Keratinocyte (primary cell): Measurements from ENCODE around the gene COL13A1.

Experiments
- EZH2 ChIP-seq: IDR thresholded peaks from one replicate; pipeline ENCODE4 v1.6.1; 2012; ENCODE audit warnings: inconsistent platforms, mild to moderate bottlenecking, low read length, moderate library complexity
- TF ChIP-seq, protein P1 (sequence below), 3 experiments: IDR thresholded peaks in 1 of 3; conservative IDR thresholded peaks in 1 of 3; optimal IDR thresholded peaks in 1 of 3; 2 replicates in 2 of 3; 3 replicates in 1 of 3; pipeline versions ENCODE3 to v1.5.1; 2011; ENCODE audit warnings: low read length in 3 of 3, mild to moderate bottlenecking in 3 of 3, moderate library complexity in 2 of 3, control low read depth in 1 of 3, inconsistent platforms in 1 of 3; ENCODE audit not compliant: insufficient read depth in 2 of 3; ENCODE audit errors: extremely low read depth in 1 of 3

DNA sequence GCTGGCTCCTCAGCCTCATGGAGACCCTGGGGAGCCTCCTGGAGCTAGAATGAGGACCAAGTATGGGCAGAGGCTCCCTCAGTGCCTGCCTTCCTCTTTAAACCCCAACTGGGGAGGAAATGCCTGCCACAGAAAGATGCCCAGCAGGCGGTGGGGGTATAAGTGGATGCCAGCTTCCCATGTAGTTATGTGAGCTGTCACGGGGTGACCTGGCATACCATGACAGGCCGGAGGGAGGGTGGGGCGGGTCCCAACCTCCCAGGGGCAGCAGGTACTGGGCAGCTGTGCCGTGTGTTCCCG lies 35.0 kb downstream of the COL13A1 start:
- TF ChIP-seq, protein P1, sequence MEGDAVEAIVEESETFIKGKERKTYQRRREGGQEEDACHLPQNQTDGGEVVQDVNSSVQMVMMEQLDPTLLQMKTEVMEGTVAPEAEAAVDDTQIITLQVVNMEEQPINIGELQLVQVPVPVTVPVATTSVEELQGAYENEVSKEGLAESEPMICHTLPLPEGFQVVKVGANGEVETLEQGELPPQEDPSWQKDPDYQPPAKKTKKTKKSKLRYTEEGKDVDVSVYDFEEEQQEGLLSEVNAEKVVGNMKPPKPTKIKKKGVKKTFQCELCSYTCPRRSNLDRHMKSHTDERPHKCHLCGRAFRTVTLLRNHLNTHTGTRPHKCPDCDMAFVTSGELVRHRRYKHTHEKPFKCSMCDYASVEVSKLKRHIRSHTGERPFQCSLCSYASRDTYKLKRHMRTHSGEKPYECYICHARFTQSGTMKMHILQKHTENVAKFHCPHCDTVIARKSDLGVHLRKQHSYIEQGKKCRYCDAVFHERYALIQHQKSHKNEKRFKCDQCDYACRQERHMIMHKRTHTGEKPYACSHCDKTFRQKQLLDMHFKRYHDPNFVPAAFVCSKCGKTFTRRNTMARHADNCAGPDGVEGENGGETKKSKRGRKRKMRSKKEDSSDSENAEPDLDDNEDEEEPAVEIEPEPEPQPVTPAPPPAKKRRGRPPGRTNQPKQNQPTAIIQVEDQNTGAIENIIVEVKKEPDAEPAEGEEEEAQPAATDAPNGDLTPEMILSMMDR (optimal IDR thresholded peaks at IDR 0.05 in 1 of 3, IDR thresholded peaks at IDR 0.05 in 1 of 3, conservative IDR thresholded peaks at IDR 0.05 in 1 of 3; ENCODE audit: extremely low read depth in 1 of 3, insufficient read depth in 2 of 3, low read length in 3 of 3) = no peak
- no peak for TF ChIP-seq EZH2
